GM12878 (cell line): ENCODE results near the gene B9D1. TPM values are rescaled to one million over a fixed set of nuclear protein-coding genes. Genes with fewer than 3 reads are reported as not detected.

Experiments
- ATAC-seq: fragments of 200-7000 bp; cut with Tn5 transposase; 3 replicates; pipeline ENCODE4 v1.9.1; 2020; ENCODE audit warnings: mild to moderate bottlenecking, moderate library complexity
- BruUV-seq: library from RNA; stranded (reverse); fragments of 400-500 nt; replicated peaks from 2 replicates; lab custom pipeline; 2021; lab: Mats Ljungman, UMichigan
- CTCF ChIA-PET: fragments of 300-600 bp; sonication (Branson Sonifier 250); formaldehyde crosslinking; extraction: SDS; loops from one replicate; lab custom pipeline; 2021; ENCODE audit warnings: inconsistent platforms; lab: Yijun Ruan, JAX
- POLR2A ChIA-PET: fragments of 350-600 bp; formaldehyde crosslinking; extraction: SDS; loops from one replicate; lab custom pipeline; 2021; ENCODE audit warnings: inconsistent platforms; lab: Charles Lee
- RAD21 ChIA-PET: fragments of 300-600 bp; sonication (Branson Sonifier 250); formaldehyde crosslinking; loops from one replicate; lab custom pipeline; 2023; ENCODE audit warnings: antibody characterized with exemption; ENCODE audit not compliant: unreplicated experiment; lab: Charles Lee
- SMC1A ChIA-PET: fragments of 300-600 bp; sonication (Branson Sonifier 250); formaldehyde crosslinking; loops from one replicate; lab custom pipeline; 2023; ENCODE audit not compliant: unreplicated experiment, uncharacterized antibody; lab: Charles Lee
- DNase-seq: peaks from one replicate; pipeline ENCODE4 v3.0.0-alpha.2; 2011; ENCODE audit warnings: low read depth, low spot score
- FAIRE-seq: peaks from 3 replicates; lab custom pipeline; 2011; peaks lifted over from hg19 to GRCh38; lab: Jason Lieb, UNC
- H2AFZ ChIP-seq: 2 replicates; pipeline ENCODE4 v1.6.0; 2011; ENCODE audit warnings: low read depth, low read length, control low read depth; ENCODE audit not compliant: control insufficient read depth
- H3K27ac ChIP-seq: 2 replicates; pipeline ENCODE4 v1.5.1; 2011; ENCODE audit warnings: control low read depth; ENCODE audit not compliant: control insufficient read depth, insufficient read depth
- H3K27me3 ChIP-seq, 2 experiments: replicated peaks in 1 of 2; 2 replicates each; pipeline versions ENCODE4 v1.6.0 to v1.6.1; 2011; ENCODE audit warnings: low read length in 1 of 2; ENCODE audit not compliant: control insufficient read depth in 2 of 2, insufficient read depth in 2 of 2
- H3K36me3 ChIP-seq, 2 experiments: 2 replicates each; pipeline ENCODE4 v1.5.1; 2011; ENCODE audit warnings: low read length in 1 of 2; ENCODE audit not compliant: control insufficient read depth in 2 of 2, insufficient read depth in 2 of 2
- H3K4me1 ChIP-seq: 2 replicates; pipeline ENCODE4 v1.6.1; 2011; ENCODE audit warnings: mild to moderate bottlenecking, low read length, moderate library complexity, mixed read lengths; ENCODE audit not compliant: control insufficient read depth, insufficient read depth
- H3K4me2 ChIP-seq: 2 replicates; pipeline ENCODE4 v1.6.0; 2011; ENCODE audit warnings: control low read depth; ENCODE audit not compliant: control insufficient read depth, insufficient read depth
- H3K4me3 ChIP-seq: fragments of 200-600 bp; sonication (generic); 2 replicates; pipeline ENCODE4 v1.5.1; 2016
- H3K79me2 ChIP-seq: 2 replicates; pipeline ENCODE4 v1.6.0; 2011; ENCODE audit warnings: low read length; ENCODE audit not compliant: control insufficient read depth, insufficient read depth
- H3K9ac ChIP-seq: 2 replicates; pipeline ENCODE4 v1.8.0; 2011; ENCODE audit warnings: low read length, control low read depth, mixed read lengths; ENCODE audit not compliant: control insufficient read depth, insufficient read depth
- H3K9me3 ChIP-seq: replicated peaks from 3 replicates; pipeline ENCODE4 v1.5.1; 2011; ENCODE audit warnings: mild to moderate bottlenecking, low read length; ENCODE audit not compliant: control insufficient read depth, insufficient read depth
- H4K20me1 ChIP-seq: 2 replicates; pipeline ENCODE4 v1.6.0; 2011; ENCODE audit not compliant: control insufficient read depth, insufficient read depth
- ASH2L ChIP-seq: fragments of 300-600, 200-600 bp; sonication (generic); IDR thresholded peaks from 2 replicates; pipeline ENCODE4 v1.6.1; 2017; ENCODE audit warnings: low read depth, mild to moderate bottlenecking, borderline replicate concordance
- BHLHE40 ChIP-seq, 2 experiments: fragments of 450-650 bp in 1 of 2; IDR thresholded peaks; 2 replicates each; pipeline ENCODE4 v1.6.1; 2011 to 2017; ENCODE audit warnings: low read depth in 2 of 2, borderline replicate concordance in 1 of 2, improper control_type of control experiment in 1 of 2, low read length in 1 of 2, mild to moderate bottlenecking in 1 of 2
- BMI1 ChIP-seq: fragments of 450-650 bp; IDR thresholded peaks from 2 replicates; pipeline ENCODE4 v1.6.1; 2016; ENCODE audit warnings: mild to moderate bottlenecking, moderate library complexity, borderline replicate concordance
- JUNB ChIP-seq: IDR thresholded peaks from 2 replicates; pipeline ENCODE4 v1.6.1; 2016; ENCODE audit warnings: antibody characterized with exemption, mild to moderate bottlenecking
- JUND ChIP-seq: IDR thresholded peaks from 2 replicates; pipeline ENCODE4 v1.6.1; 2012; ENCODE audit warnings: low read depth, mild to moderate bottlenecking, low read length, improper control_type of control experiment, moderate library complexity
- NFIC ChIP-seq: IDR thresholded peaks from 2 replicates; pipeline ENCODE4 v1.6.1; 2012; ENCODE audit warnings: low read depth, mild to moderate bottlenecking, inconsistent platforms, low read length, moderate library complexity
- NFXL1 ChIP-seq: fragments of 450-650 bp; IDR thresholded peaks from 2 replicates; pipeline ENCODE4 v1.6.1; 2017; ENCODE audit warnings: antibody characterized with exemption, mild to moderate bottlenecking, borderline replicate concordance
- NFYA ChIP-seq: IDR thresholded peaks from 2 replicates; pipeline ENCODE4 v1.6.1; 2011; ENCODE audit warnings: low read depth, mild to moderate bottlenecking, low read length, improper control_type of control experiment, borderline replicate concordance
- NRF1 ChIP-seq: conservative IDR thresholded peaks from 2 replicates; pipeline ENCODE4 v1.6.1; 2011; ENCODE audit warnings: mild to moderate bottlenecking, low read depth, low read length, improper control_type of control experiment
- ZNF622 ChIP-seq: fragments of 450-650 bp; IDR thresholded peaks from 2 replicates; pipeline ENCODE4 v1.6.1; 2017; ENCODE audit warnings: mild to moderate bottlenecking, inconsistent platforms
- WGBS: methylation state at CpG from one replicate; pipeline ENCODE4 v1.1.6; 2016; ENCODE audit warnings: low lambda C conversion rate; ENCODE audit not compliant: insufficient replicate concordance, insufficient coverage; ENCODE audit errors: missing lambda C conversion rate; 5-methylcytosine and 5-hydroxymethylcytosine counted together
- in situ Hi-C: fragments of 300-500 bp; cut with MboI; formaldehyde crosslinking; loops from 9 replicates; pipeline ENCODE4 v1.14.3; 2018; ENCODE audit warnings: mixed read lengths
- intact Hi-C: fragments of 100-400 bp; cut with micrococcal nuclease; formaldehyde crosslinking; loops from one replicate; pipeline ENCODE4 v1.14.2; 2022; ENCODE audit not compliant: unreplicated experiment
- polyA plus RNA-seq, 11 experiments: library from polyadenylated mRNA; depleted of rRNA in 4 of 11; unstranded in 6 of 11; stranded (reverse) in 5 of 11; fragments of >200 nt; fragmentation: Nextera tagmentation in 4 of 11; fragmentation: Illumina TruSeq in 1 of 11; extraction: Ambion mirVana in 4 of 11; extraction: Trizol in 1 of 11; gene quantifications; 1 replicate in 1 of 11; 2 replicates in 10 of 11; pipeline versions ENCODE4 v1.2.1 to v1.2.3, GENCODE V29; 2011 to 2016; ENCODE audit warnings: inconsistent platforms in 2 of 11, missing spikeins in 2 of 11, low read depth in 1 of 11
- total RNA-seq, 4 experiments: library from RNA; depleted of rRNA in 3 of 4; stranded (reverse); fragments of >200 nt in 3 of 4; fragmentation: Illumina TruSeq in 1 of 4; extraction: Trizol in 1 of 4; gene quantifications; 2 replicates each; pipeline versions ENCODE4 v1.2.1 to v1.2.3, GENCODE V29; 2013 to 2021
- TF ChIP-seq, protein P1 (sequence below): IDR thresholded peaks from 2 replicates; pipeline ENCODE4 v1.6.1; 2012; ENCODE audit warnings: mild to moderate bottlenecking, low read depth, low read length
- TF ChIP-seq, protein P2 (sequence below): IDR thresholded peaks from 2 replicates; pipeline ENCODE4 v1.6.1; 2012; ENCODE audit warnings: low read length, inconsistent platforms
- TF ChIP-seq, protein P3 (sequence below): IDR thresholded peaks from 2 replicates; pipeline ENCODE4 v1.6.1; 2012; ENCODE audit warnings: low read depth, low read length, improper control_type of control experiment

B9D1 gene
- total and polyA plus RNA-seq, 10 of the 15 experiments (the other 5 are each of a cell fraction or from before 2014, with no cell fraction given), result 5.9 to 18.3 (median 9.8) TPM

DNA sequence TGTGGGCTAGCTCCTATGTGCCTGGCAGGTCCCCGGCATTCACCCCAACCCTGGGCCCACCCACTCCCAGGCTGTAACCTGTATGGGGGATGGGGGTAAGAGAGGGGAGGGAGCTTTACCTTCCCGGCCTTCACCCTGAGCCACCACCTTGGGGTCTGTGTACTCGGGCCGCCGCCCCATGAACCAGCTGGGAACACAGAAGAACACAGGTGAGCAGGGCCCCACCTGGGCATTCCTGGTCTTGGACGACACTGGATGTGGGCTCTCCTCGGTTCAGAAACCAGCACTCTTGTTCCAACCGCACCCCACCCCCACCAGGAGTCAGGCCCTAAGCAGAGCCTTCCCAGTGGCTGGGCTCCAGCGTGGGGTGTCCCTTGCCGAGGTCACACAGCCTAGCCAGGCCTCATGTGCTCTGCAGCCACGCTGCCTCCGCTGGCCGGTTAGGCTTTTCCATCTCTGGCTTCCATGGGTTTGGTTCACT lies 18.8 kb downstream of the B9D1 start:
- H3K4me2 ChIP-seq, result no peak overlapping the region
- no peaks in the 10 kb centered on the region for H3K9me3 ChIP-seq
- WGBS, result 58% methylated on average over 13 of the region's 13 CpGs
- H4K20me1 ChIP-seq, result no peaks in the 10 kb centered on the region
- no peaks in the 10 kb centered on the region for H3K4me1 ChIP-seq
- ChIA-PET SMC1A (no interaction called here), RAD21 (no interaction called here), CTCF (no interaction called here), POLR2A (interaction anchor here (0.6 kb wide), 1 partner anchor 8 kb away, joined by 7 read pairs; no protein-coding TSS in a partner anchor)
- DNase-seq (no peak), ATAC-seq (no peak), FAIRE-seq (no peak)
- BruUV-seq, result no TSS peak
- no peak overlapping the region for H2AFZ ChIP-seq
- H3K27me3 ChIP-seq, result no peaks in the 10 kb centered on the region; a peak in 1 of 4 replicates
- intact Hi-C loops (no loop called here), in situ Hi-C loops (no loop called here)
- no peak overlapping the region for H3K4me3 ChIP-seq
- no peak overlapping the region for H3K9ac ChIP-seq
- no peak for TF ChIP-seq NFYA
- no peak for TF ChIP-seq BMI1
- TF ChIP-seq, protein P1, sequence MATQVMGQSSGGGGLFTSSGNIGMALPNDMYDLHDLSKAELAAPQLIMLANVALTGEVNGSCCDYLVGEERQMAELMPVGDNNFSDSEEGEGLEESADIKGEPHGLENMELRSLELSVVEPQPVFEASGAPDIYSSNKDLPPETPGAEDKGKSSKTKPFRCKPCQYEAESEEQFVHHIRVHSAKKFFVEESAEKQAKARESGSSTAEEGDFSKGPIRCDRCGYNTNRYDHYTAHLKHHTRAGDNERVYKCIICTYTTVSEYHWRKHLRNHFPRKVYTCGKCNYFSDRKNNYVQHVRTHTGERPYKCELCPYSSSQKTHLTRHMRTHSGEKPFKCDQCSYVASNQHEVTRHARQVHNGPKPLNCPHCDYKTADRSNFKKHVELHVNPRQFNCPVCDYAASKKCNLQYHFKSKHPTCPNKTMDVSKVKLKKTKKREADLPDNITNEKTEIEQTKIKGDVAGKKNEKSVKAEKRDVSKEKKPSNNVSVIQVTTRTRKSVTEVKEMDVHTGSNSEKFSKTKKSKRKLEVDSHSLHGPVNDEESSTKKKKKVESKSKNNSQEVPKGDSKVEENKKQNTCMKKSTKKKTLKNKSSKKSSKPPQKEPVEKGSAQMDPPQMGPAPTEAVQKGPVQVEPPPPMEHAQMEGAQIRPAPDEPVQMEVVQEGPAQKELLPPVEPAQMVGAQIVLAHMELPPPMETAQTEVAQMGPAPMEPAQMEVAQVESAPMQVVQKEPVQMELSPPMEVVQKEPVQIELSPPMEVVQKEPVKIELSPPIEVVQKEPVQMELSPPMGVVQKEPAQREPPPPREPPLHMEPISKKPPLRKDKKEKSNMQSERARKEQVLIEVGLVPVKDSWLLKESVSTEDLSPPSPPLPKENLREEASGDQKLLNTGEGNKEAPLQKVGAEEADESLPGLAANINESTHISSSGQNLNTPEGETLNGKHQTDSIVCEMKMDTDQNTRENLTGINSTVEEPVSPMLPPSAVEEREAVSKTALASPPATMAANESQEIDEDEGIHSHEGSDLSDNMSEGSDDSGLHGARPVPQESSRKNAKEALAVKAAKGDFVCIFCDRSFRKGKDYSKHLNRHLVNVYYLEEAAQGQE, result no peak
- TF ChIP-seq JUNB, result no peak
- no peak for TF ChIP-seq BHLHE40 (IDR thresholded peaks at IDR 0.05; ENCODE audit: borderline replicate concordance in 1 of 2, low read depth in 2 of 2, low read length in 1 of 2)
- no peak for TF ChIP-seq NFXL1
- no peak for TF ChIP-seq NFIC
- TF ChIP-seq, protein P2, sequence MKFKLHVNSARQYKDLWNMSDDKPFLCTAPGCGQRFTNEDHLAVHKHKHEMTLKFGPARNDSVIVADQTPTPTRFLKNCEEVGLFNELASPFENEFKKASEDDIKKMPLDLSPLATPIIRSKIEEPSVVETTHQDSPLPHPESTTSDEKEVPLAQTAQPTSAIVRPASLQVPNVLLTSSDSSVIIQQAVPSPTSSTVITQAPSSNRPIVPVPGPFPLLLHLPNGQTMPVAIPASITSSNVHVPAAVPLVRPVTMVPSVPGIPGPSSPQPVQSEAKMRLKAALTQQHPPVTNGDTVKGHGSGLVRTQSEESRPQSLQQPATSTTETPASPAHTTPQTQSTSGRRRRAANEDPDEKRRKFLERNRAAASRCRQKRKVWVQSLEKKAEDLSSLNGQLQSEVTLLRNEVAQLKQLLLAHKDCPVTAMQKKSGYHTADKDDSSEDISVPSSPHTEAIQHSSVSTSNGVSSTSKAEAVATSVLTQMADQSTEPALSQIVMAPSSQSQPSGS, result no peak
- no peak for TF ChIP-seq ASH2L
- no peak for TF ChIP-seq ZNF622
- TF ChIP-seq JUND, result no peak
- TF ChIP-seq, protein P3, sequence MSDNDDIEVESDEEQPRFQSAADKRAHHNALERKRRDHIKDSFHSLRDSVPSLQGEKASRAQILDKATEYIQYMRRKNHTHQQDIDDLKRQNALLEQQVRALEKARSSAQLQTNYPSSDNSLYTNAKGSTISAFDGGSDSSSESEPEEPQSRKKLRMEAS, result no peak
- TF ChIP-seq NRF1, result no peak
- H3K79me2 ChIP-seq, result no peaks in the 10 kb centered on the region
- no peak overlapping the region for H3K27ac ChIP-seq
- H3K36me3 ChIP-seq, result no peaks in the 10 kb centered on the region
